Eye (tissue), 1 donor: ENCODE data around the gene ENGASE.
"Not testable (repeated sequence)": the region's sequence is repeated elsewhere in the genome, so short reads cannot be mapped to it uniquely, and the experiment has no call there.

ENCODE experiments used
- DNase-seq: peaks from one replicate; pipeline ENCODE4 v3.0.0-alpha.2; 2015

Gene ENGASE

DNA sequence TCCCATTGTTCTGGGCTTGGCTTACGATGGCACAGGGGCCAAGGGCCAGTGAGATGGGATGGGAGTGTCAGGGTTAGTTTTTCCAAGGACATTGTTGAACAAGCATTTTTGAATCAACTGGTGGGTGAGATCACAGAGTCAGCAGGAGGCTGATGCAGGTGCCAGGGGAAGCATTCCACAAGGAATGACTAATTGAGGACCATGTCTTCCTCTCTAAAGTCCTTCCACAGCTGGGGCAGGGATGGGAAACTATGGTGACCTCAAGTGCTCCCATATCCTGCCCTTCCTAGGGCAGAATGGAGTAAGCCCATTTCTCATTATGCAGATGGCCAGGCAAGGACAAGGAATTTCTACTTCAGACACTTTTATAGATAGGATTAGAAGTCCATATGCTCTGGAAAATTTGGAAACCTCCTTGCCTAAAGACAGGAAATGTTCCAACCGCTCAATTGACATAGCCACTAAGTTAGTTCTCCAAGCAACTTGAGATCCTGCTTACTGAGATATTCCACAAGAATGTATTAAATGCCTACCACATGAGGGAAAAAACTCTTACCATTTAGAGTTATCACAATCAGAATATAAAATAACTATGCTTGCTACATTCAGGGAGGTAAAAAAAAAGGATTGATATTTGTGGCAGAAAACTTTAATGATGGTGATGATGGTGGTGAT is 21.2 kb upstream of the ENGASE start:
- DNase-seq, result no peak

DNA sequence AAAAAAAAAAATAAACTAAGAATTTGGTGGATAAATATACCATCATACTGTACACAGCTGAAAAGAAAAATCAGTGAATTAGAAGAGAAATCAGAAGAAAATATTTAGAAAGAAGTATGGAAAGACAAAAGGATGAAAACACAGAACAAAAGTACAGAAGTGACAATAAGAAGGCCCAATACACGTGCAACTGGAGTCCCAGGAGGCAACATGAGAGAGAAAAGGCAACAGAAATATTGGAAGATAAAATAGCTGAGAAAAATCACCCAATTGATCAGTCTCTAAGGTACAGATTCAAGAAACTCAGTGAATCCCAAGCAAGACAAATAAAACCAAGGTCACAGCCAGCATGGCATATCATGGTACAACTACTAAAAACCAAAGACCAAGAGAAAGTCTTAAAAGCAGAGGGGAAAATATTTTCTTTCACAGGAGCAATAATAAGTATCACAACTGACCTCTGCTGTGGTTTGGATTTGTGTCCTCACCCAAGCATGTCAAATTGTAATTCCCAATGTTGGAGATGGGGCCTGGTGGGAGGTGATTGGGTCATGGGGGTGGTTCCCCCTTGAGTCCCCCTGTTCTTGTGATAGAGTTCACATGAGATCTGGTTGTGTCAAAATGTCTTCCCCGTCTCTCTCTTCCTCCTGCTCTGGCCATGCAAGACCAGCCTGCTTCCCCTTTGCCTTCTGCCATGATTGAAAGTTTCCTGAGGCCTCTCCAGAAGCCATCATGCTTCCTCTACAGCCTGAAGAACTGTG is 20.2 kb upstream of the ENGASE start:
- peak; percentile 17 for DNase-seq

- no peak for DNase-seq
These were observed 19.4 kb upstream of the ENGASE start for GRCh38 chr17:79055197-79055596.

DNA sequence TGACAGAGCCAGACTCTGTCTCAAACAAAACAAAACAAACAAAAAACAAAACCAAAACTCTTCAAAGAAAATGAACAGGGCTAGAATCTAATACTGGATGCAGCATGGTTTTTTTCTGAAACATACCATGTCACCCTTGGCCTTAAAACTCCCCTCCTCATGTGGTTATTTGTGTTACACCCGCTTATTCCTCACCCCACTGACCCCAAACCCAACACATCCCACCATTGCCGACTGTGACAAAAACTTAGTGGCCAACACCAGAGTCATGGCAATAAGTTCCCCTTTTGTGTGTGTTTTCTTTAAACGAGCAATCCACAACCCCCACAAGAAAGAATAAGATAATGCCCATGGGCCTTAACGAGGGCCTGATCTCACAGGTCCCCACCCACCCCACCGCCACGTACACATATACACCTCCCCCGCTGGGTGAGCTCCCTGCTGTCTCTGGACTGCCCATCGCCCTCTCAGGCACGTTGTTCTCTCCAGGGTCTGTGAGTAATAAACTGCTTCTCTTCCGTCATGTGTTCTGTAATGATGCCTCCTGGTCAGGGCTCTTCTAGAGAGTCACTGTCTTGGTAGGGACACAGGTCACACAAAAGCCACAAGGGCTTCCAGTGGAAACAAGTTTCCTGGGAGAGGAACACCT is 16.8 kb upstream of the ENGASE start:
- no peak for DNase-seq

DNA sequence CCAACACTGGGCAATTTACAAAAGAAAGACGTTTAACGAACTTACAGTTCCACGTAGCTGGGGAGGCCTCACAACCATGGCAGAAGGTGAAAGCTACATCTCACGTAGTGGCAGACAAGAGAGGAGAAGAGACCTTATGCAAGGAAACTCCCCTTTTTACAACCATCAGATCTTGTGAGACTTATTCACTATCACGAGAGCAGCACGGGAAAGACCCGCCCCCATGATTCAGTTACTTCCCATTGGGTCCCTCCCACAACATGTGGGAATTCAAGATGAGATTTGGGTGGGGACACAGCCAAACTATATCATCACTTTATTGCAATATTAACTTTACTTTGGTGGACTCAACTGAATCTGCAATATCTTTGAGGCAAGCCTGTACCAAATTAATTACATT is 11.9 kb upstream of the ENGASE start:
- DNase-seq, result no peak

GRCh38 chr17:79064026-79064425 is 10.6 kb upstream of the ENGASE start:
- peak; percentile 24 for DNase-seq

GRCh38 chr17:79065105-79065670 is 9.4 kb upstream of the ENGASE start:
- peak; percentile 44 for DNase-seq

GRCh38 chr17:79066963-79067362 is 7.7 kb upstream of the ENGASE start:
- DNase-seq, result no peak

DNA sequence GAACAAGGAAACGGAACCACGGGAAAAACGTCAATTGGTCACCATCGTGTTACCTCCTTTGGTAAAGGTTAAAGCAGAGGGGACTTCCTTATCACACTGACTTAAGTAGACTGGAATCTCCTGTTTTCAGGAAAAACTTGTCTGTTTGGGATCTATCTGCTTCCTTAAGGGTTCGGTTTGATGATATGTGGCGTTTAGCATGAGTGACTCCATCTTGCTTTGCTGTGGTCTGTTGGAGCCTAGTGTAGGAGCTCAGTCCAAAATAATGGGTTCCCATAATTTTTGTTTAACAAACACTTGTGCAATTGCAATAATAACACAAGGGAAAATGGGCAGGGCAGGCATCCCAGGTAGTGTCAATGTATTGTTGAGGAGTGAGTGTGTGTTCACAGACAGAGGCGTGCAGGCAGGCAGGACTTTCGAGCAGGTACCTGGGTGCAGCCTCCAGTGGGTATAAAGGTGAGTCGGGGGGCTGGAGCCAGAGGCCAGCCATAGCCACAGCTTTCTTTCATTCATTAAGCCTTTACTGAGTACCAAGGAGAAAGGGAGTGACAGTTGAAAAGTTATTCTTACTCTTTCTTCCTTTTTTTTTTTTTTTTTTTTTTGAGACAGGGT is 4.3 kb upstream of the ENGASE start:
- no peak for DNase-seq

DNA sequence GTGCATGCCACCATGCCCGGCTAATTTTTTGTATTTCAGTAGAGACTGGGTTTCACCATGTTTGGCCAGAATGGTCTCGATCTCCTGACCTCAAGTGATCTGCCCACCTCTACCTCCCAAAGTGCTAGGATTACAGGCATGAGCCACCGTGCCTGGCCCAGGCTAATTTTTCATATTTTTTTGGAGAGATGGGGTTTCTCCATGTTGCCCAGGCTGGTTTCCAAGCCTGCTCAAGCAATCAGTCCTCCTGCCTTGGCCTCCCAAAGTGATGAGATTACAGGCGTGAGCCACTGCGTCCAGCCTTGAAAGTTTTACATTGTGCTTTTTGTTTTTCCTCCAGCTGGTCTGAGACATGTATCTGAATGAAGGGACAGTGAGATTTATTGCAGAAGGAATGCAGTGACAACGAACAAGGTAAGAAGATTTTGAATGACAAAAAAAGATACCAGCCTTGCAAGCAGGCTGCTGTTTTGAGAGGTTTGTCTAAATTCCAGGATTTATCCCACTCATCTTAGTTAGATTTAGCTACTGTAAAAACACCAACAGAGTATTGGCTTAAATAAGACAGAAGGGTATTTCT is 3.4 kb upstream of the ENGASE start:
- no peak for DNase-seq

DNA sequence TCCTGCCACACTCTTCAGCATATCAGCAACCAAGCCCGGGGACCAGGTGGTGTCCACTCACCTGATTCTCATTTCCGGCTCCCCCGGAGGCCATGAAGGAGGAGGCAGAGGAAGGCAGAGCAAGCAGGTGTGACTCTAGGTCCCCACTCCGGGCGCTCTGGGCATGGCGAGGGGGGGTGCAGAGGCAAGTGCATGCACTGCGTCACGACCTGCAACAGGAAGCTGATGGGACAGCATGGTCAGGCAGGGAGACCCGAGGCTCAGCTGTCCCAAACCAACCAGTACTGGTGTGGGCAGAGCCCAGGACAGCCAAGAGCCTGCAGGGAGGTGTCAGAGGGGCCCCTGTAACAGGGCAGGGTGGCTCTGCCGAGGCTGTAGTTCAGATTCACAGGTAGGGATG is 2.1 kb upstream of the ENGASE start:
- DNase-seq, result no peak

- DNase-seq, result no peak
These were observed 1.5 kb upstream of the ENGASE start for GRCh38 chr17:79073016-79073705.

- no peak for DNase-seq
These were observed 927 bp upstream of the ENGASE start for GRCh38 chr17:79073706-79074088.

- DNase-seq, result not testable (repeated sequence)
These were observed 439 bp upstream of the ENGASE start for GRCh38 chr17:79074121-79074648.

DNA sequence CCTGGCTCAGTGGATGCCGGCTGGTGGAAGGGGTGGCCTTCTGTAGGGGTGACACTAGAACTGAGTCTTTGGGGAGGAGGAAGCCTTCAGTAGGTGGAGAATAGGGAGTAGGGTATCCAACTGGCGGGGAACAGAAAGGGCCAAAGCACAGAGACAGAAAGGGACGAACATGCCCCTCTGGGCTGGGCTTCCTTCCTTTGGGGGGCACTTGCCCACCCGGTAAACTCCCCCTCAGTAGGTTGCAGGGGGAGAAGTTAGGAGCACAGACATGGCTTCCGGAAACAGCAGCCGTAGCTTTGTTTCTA is 774 bp downstream of the ENGASE start:
- DNase-seq, result peak; percentile 68

- no peak for DNase-seq
These were observed 1.3 kb downstream of the ENGASE start for GRCh38 chr17:79075861-79076406.

GRCh38 chr17:79077587-79077986 is 3.0 kb downstream of the ENGASE start:
- no peak for DNase-seq

- no peak for DNase-seq
These were observed 4.0 kb downstream of the ENGASE start for GRCh38 chr17:79078476-79079190.

GRCh38 chr17:79079421-79080200 is 5.0 kb downstream of the ENGASE start:
- no peak for DNase-seq

DNA sequence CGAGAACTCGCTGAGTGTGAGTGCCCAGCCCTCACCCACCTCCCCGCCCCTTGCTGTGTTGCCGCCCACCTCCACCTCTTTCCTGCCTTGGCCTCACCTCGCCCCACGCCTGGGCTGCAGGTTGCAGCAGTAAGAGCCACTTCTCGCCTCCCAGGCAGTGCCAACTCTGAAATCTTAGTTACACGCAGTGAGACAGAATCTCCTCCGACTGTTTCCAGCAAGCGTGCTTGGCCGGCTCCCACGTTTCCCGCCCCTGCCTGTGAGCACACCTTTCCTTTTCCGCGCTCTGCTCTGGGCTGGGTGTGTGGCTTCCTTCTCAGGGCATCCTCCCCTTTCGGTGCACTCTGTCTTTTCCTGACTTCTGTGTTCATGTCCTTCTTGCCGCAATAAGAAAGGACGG is 5.7 kb downstream of the ENGASE start:
- DNase-seq, result no peak
